K562 (cell line): Measurements from ENCODE around the gene SURF4.

ENCODE experiments used
- ATF1 ChIP-seq, 2 experiments: fragments of 450-650 bp in 1 of 2; IDR thresholded peaks; 2 replicates each; pipeline ENCODE4 v1.6.1; 2016; ENCODE audit warnings: missing compliant biosample characterization in 1 of 2, missing genetic modification characterization in 1 of 2
- EZH2 ChIP-seq: IDR thresholded peaks from 2 replicates; pipeline ENCODE4 v1.6.1; 2012; ENCODE audit warnings: low read depth, mild to moderate bottlenecking, inconsistent platforms, low read length, borderline replicate concordance
- HCFC1 ChIP-seq: IDR thresholded peaks from 2 replicates; pipeline ENCODE4 v1.6.1; 2012; ENCODE audit warnings: low read depth, low read length, improper control_type of control experiment
- MXI1 ChIP-seq: IDR thresholded peaks from 2 replicates; pipeline ENCODE4 v1.6.1; 2011; ENCODE audit warnings: low read depth, mild to moderate bottlenecking, improper control_type of control experiment, low read length
- POLR2A ChIP-seq: fragments of 450-650 bp; conservative IDR thresholded peaks from 2 replicates; pipeline ENCODE4 v1.6.1; 2016
- SIN3A ChIP-seq, 2 experiments: fragments of 150-350 bp in 1 of 2; IDR thresholded peaks; 2 replicates each; pipeline ENCODE4 v1.6.1; 2011 to 2016; ENCODE audit warnings: borderline replicate concordance in 2 of 2, low read depth in 2 of 2, low read length in 2 of 2, mild to moderate bottlenecking in 2 of 2, moderate library complexity in 2 of 2; ENCODE audit not compliant: control insufficient read depth in 1 of 2
- U2AF2 ChIP-seq: fragments of 200-400 bp; formaldehyde crosslinking; optimal IDR thresholded peaks from 2 replicates; pipeline ENCODE3; 2017; ENCODE audit warnings: low read depth, mild to moderate bottlenecking, low read length
- ZNF707 ChIP-seq: fragments of 250-450 bp; sonication (Bioruptor Pico); conservative IDR thresholded peaks from 2 replicates; pipeline ENCODE4 v1.8.0; 2022; ENCODE audit warnings: inconsistent platforms, mild to moderate bottlenecking, moderate library complexity
- TF ChIP-seq, protein P1 (sequence below), 3 experiments: IDR thresholded peaks in 2 of 3; conservative IDR thresholded peaks in 1 of 3; 2 replicates each; pipeline ENCODE4 v1.5.1; 2011 to 2012; ENCODE audit warnings: low read length in 3 of 3, mild to moderate bottlenecking in 3 of 3, control low read depth in 2 of 3, improper control_type of control experiment in 1 of 3, inconsistent platforms in 1 of 3, low read depth in 1 of 3, mixed read lengths in 1 of 3, moderate library complexity in 1 of 3; ENCODE audit not compliant: insufficient read depth in 2 of 3
- TF ChIP-seq, protein P2 (sequence below): sonication (generic); formaldehyde crosslinking; IDR thresholded peaks from 2 replicates; pipeline ENCODE4 v1.8.0; 2022; ENCODE audit warnings: mild to moderate bottlenecking, missing genetic modification reagents

GRCh38 chr9:133367221-133367620 lies 8.6 kb downstream of the SURF4 start:
- TF ChIP-seq, protein P1, sequence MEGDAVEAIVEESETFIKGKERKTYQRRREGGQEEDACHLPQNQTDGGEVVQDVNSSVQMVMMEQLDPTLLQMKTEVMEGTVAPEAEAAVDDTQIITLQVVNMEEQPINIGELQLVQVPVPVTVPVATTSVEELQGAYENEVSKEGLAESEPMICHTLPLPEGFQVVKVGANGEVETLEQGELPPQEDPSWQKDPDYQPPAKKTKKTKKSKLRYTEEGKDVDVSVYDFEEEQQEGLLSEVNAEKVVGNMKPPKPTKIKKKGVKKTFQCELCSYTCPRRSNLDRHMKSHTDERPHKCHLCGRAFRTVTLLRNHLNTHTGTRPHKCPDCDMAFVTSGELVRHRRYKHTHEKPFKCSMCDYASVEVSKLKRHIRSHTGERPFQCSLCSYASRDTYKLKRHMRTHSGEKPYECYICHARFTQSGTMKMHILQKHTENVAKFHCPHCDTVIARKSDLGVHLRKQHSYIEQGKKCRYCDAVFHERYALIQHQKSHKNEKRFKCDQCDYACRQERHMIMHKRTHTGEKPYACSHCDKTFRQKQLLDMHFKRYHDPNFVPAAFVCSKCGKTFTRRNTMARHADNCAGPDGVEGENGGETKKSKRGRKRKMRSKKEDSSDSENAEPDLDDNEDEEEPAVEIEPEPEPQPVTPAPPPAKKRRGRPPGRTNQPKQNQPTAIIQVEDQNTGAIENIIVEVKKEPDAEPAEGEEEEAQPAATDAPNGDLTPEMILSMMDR (IDR thresholded peaks at IDR 0.05 in 2 of 3, conservative IDR thresholded peaks at IDR 0.05 in 1 of 3; ENCODE audit: insufficient read depth in 2 of 3, low read depth in 1 of 3, low read length in 3 of 3), result no peak
- TF ChIP-seq EZH2 (no peak), MXI1 (no peak), ATF1 (CRISPR knock-in tag; IDR thresholded peaks at IDR 0.05) (no peak), ATF1 (tag; IDR thresholded peaks at IDR 0.05) (no peak), HCFC1 (no peak), ZNF707 (CRISPR knock-in tag) (no peak), U2AF2 (no peak), SIN3A (IDR thresholded peaks at IDR 0.05; ENCODE audit: borderline replicate concordance in 2 of 2, control insufficient read depth in 1 of 2, low read depth in 2 of 2, low read length in 2 of 2) (no peak), POLR2A (no peak)
- TF ChIP-seq, protein P2, sequence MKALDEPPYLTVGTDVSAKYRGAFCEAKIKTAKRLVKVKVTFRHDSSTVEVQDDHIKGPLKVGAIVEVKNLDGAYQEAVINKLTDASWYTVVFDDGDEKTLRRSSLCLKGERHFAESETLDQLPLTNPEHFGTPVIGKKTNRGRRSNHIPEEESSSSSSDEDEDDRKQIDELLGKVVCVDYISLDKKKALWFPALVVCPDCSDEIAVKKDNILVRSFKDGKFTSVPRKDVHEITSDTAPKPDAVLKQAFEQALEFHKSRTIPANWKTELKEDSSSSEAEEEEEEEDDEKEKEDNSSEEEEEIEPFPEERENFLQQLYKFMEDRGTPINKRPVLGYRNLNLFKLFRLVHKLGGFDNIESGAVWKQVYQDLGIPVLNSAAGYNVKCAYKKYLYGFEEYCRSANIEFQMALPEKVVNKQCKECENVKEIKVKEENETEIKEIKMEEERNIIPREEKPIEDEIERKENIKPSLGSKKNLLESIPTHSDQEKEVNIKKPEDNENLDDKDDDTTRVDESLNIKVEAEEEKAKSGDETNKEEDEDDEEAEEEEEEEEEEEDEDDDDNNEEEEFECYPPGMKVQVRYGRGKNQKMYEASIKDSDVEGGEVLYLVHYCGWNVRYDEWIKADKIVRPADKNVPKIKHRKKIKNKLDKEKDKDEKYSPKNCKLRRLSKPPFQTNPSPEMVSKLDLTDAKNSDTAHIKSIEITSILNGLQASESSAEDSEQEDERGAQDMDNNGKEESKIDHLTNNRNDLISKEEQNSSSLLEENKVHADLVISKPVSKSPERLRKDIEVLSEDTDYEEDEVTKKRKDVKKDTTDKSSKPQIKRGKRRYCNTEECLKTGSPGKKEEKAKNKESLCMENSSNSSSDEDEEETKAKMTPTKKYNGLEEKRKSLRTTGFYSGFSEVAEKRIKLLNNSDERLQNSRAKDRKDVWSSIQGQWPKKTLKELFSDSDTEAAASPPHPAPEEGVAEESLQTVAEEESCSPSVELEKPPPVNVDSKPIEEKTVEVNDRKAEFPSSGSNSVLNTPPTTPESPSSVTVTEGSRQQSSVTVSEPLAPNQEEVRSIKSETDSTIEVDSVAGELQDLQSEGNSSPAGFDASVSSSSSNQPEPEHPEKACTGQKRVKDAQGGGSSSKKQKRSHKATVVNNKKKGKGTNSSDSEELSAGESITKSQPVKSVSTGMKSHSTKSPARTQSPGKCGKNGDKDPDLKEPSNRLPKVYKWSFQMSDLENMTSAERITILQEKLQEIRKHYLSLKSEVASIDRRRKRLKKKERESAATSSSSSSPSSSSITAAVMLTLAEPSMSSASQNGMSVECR, result no peak
